Ovary (tissue), 3 donors: ENCODE measurements around the gene KRT81.

Experiments
- EP300 ChIP-seq: sonication (generic); formaldehyde crosslinking; IDR thresholded peaks from one replicate; pipeline ENCODE4 v1.6.1; 2017; ENCODE audit warnings: antibody characterized with exemption
- POLR2A ChIP-seq: fragments of 450-650 bp; IDR thresholded peaks from one replicate; pipeline ENCODE4 v1.6.1; 2017; ENCODE audit warnings: antibody characterized with exemption, mild to moderate bottlenecking, moderate library complexity
- TF ChIP-seq, protein P1 (sequence below), 3 donors: fragments of 450-650 bp in 2 of 3; fragments of 200-600 bp in 1 of 3; IDR thresholded peaks; one replicate each; pipeline versions ENCODE4 v1.5.1 to v1.8.0; 2016 to 2022; ENCODE audit warnings: antibody characterized with exemption in 3 of 3, mild to moderate bottlenecking in 1 of 3
- donor health status: DM: no; HTN: no; CAD: no.

DNA sequence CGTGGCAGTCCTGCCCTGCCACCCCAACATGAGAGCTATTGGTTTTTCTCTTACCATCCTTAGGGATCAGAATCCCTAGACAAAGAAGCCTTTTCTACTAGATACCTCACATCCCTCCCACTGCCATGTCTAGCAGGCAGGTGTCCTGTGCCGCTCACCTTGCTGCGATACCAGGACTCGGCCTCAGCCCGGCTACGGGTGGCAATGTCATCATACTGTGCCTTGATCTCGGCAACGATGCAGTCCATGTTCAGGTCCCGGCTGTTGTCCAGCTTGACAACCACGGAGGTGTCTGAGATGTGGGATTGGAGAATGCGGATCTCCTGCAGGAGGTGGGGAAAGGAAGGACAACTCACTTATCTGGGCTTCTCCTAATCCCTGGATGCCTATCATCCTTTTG, 25.4 kb upstream of the KRT81 start:
- TF ChIP-seq, protein P1, sequence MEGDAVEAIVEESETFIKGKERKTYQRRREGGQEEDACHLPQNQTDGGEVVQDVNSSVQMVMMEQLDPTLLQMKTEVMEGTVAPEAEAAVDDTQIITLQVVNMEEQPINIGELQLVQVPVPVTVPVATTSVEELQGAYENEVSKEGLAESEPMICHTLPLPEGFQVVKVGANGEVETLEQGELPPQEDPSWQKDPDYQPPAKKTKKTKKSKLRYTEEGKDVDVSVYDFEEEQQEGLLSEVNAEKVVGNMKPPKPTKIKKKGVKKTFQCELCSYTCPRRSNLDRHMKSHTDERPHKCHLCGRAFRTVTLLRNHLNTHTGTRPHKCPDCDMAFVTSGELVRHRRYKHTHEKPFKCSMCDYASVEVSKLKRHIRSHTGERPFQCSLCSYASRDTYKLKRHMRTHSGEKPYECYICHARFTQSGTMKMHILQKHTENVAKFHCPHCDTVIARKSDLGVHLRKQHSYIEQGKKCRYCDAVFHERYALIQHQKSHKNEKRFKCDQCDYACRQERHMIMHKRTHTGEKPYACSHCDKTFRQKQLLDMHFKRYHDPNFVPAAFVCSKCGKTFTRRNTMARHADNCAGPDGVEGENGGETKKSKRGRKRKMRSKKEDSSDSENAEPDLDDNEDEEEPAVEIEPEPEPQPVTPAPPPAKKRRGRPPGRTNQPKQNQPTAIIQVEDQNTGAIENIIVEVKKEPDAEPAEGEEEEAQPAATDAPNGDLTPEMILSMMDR (IDR thresholded peaks at IDR 0.05), result no peak
- TF ChIP-seq EP300 (no peak), POLR2A (no peak)
